ENCODE measurements around the gene DNAJC8. TPM values are rescaled to one million over a fixed set of nuclear protein-coding genes. Genes with fewer than 3 reads are reported as not detected.

Gene DNAJC8
- total RNA-seq, 1 donor = 60.1 TPM

DNA sequence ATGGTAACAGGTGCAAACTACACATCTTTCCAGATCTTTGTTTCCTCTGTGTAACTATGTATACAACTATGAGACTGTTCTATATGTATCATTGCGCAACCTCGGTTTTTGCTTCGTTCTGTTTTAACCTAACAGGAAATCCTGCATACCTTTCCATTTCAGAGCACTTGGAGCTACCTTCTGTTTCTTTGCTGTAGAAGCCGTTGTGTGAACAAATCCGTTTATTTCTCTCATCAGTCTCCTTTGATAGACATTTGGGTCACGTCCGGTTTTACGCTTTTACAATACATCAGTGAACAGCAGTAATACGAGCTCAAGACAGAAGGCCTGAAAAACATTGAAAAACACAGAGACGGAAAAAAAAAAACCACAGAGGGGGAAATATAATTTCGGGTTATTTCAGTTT is 13.6 kb upstream of the DNAJC8 start:
- DNase-seq (ENCODE audit: insufficient read length, low spot score, missing footprints) = no peak
- H3K27me3 ChIP-seq (ENCODE audit: insufficient read depth, low read length) = no peaks in the 10 kb centered on the region

DNA sequence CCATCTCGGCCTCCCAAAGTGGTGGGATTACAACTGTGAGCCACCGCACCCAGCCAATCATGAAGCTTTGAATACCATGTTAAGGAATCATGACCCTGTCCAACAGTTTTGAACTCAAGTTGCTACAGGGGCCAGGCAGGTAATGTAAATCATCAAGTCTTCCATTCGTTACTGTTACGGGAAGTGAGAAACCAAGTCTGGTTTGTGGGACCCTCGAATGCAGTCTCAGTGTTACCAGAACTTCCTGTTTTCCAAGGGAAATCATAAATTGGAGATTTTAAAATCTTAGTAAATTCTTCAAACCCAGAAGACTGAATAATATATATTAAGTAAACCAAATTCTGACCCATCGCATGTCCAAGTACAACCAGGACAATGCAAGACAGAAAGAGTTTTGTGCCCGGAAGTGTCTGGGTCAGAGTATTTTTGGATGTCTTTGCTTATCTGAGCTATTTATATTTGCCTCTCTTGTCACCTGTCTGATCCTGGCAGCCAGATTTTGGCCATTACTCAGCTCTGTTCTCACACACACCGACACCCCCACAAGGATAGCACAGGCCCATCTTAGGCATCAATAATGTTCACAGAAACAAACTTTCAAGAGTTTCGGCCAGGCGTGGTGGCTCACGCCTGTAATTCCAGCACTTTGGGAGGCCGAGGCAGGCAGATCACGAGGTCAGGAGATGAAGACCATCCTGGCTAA is 11.9 kb upstream of the DNAJC8 start:
- H3K79me2 ChIP-seq (ENCODE audit: insufficient read depth, low read length) = no peaks in the 10 kb centered on the region
- H3K4me2 ChIP-seq (ENCODE audit: insufficient read depth, low read length) = no peak overlapping the region
- no peaks in the 10 kb centered on the region for H3K9me3 ChIP-seq (ENCODE audit: low read depth, low read length)
- DNase-seq (ENCODE audit: insufficient read length, low spot score, missing footprints) = no peak
- no peak overlapping the region for H3K4me3 ChIP-seq (ENCODE audit: insufficient read depth, low read length)
- no peak overlapping the region for H3K27ac ChIP-seq (ENCODE audit: low read depth, low read length)
- H3K27me3 ChIP-seq (ENCODE audit: insufficient read depth, low read length) = no peaks in the 10 kb centered on the region
- H3K36me3 ChIP-seq (ENCODE audit: insufficient read depth, low read length) = no peaks in the 10 kb centered on the region
- TF ChIP-seq, protein P1, sequence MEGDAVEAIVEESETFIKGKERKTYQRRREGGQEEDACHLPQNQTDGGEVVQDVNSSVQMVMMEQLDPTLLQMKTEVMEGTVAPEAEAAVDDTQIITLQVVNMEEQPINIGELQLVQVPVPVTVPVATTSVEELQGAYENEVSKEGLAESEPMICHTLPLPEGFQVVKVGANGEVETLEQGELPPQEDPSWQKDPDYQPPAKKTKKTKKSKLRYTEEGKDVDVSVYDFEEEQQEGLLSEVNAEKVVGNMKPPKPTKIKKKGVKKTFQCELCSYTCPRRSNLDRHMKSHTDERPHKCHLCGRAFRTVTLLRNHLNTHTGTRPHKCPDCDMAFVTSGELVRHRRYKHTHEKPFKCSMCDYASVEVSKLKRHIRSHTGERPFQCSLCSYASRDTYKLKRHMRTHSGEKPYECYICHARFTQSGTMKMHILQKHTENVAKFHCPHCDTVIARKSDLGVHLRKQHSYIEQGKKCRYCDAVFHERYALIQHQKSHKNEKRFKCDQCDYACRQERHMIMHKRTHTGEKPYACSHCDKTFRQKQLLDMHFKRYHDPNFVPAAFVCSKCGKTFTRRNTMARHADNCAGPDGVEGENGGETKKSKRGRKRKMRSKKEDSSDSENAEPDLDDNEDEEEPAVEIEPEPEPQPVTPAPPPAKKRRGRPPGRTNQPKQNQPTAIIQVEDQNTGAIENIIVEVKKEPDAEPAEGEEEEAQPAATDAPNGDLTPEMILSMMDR (IDR thresholded peaks at IDR 0.05; ENCODE audit: extremely low read depth, low read depth, low read length) = no peak
- peaks cover 33% of the 10 kb centered on the region for H3K4me1 ChIP-seq (ENCODE audit: insufficient read depth, low read length)
- H4K20me1 ChIP-seq (ENCODE audit: insufficient read depth, low read length) = no peaks in the 10 kb centered on the region
- H2AFZ ChIP-seq (ENCODE audit: low read length) = no peak overlapping the region

More for the DNA sequence above, 13.6 kb upstream of the DNAJC8 start:
- peak overlapping the region; percentile 78 for H3K4me3 ChIP-seq (ENCODE audit: insufficient read depth, low read length)
- no peaks in the 10 kb centered on the region for H3K9me3 ChIP-seq (ENCODE audit: low read depth, low read length)
- peak overlapping the region; percentile 91 for H2AFZ ChIP-seq (ENCODE audit: low read length)
- no peaks in the 10 kb centered on the region for H3K79me2 ChIP-seq (ENCODE audit: insufficient read depth, low read length)
- TF ChIP-seq, protein P1 (IDR thresholded peaks at IDR 0.05; ENCODE audit: extremely low read depth, low read depth, low read length) = no peak
- H3K36me3 ChIP-seq (ENCODE audit: insufficient read depth, low read length) = no peaks in the 10 kb centered on the region
- no peaks in the 10 kb centered on the region for H4K20me1 ChIP-seq (ENCODE audit: insufficient read depth, low read length)
- H3K4me1 ChIP-seq (ENCODE audit: insufficient read depth, low read length) = peaks cover 40% of the 10 kb centered on the region
- peak overlapping the region; percentile 78 for H3K27ac ChIP-seq (ENCODE audit: low read depth, low read length)
- H3K4me2 ChIP-seq (ENCODE audit: insufficient read depth, low read length) = peak overlapping the region; percentile 96

DNA sequence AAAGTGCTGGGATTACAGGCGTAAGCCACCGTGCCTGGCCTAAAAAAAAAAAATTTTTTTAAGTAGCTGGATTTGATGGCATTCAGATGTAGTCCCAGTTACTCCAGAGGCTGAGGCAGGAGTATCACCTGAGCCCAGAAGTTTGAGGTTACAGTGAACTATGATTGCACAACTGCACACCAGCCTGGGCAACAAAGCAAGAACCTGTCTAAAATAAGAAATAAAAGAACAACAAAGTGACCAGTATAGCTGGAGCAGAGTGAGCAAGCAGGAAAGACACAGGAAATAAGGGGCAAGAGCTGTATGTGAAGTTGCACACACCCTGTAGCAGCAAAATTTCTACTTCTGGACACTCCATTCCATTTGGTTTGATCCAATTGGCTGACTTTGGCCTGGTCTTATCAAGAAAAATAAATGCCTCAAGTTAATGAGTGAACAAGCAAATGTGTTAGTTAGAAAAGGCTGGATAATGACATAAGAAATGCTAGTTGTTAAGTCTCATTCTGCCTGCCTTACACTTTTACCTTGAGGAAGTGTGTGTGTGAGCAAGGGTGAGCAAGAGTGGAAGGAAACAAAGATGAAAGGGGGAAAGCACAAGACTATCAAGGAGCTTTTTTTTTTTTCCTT is 11.0 kb upstream of the DNAJC8 start:
- Histone ChIP-seq H3K36me3 (ENCODE audit: insufficient read depth, low read length) (no peaks in the 10 kb centered on the region), H3K4me3 (ENCODE audit: insufficient read depth, low read length) (no peak overlapping the region), H3K27ac (ENCODE audit: low read depth, low read length) (no peak overlapping the region), H3K27me3 (ENCODE audit: insufficient read depth, low read length) (no peaks in the 10 kb centered on the region), H4K20me1 (ENCODE audit: insufficient read depth, low read length) (no peaks in the 10 kb centered on the region), H3K9me3 (ENCODE audit: low read depth, low read length) (no peaks in the 10 kb centered on the region), H2AFZ (ENCODE audit: low read length) (no peak overlapping the region), H3K4me2 (ENCODE audit: insufficient read depth, low read length) (no peak overlapping the region), H3K79me2 (ENCODE audit: insufficient read depth, low read length) (no peaks in the 10 kb centered on the region), H3K4me1 (ENCODE audit: insufficient read depth, low read length) (peaks cover 24% of the 10 kb centered on the region)
- TF ChIP-seq, protein P1 (IDR thresholded peaks at IDR 0.05; ENCODE audit: extremely low read depth, low read depth, low read length) = no peak
- no peak for DNase-seq (ENCODE audit: insufficient read length, low spot score, missing footprints)

DNA sequence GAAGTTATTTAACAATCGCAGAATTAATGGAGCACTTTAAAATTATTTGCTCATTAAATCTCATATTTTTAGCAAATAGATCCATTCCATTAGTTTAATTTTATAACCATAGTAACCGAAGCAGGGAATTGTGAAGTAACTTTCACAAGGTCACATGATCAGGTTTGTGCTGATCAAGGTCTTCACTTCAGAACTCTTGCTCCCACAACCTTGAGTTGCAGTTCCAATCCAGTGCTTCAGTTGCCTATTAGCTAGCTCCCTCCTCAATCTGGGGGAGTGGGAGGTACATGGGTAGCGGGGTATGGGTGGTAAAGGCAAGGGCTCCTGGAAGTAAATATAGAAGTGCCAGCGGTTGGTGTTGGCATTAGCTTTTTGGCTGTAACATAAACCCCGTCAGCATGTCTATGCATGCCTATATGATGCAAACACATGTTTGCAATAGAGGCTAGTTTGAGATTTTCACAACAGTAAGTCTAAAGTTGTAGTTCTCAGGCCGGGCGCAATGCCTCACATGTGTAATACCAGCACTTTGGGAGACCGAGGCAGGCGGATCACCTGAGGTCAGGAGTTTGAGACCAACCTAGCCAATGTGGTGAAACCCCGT is 8.9 kb upstream of the DNAJC8 start:
- Histone ChIP-seq H2AFZ (ENCODE audit: low read length) (no peak overlapping the region), H3K27ac (ENCODE audit: low read depth, low read length) (no peak overlapping the region), H3K79me2 (ENCODE audit: insufficient read depth, low read length) (peaks cover 13% of the 10 kb centered on the region), H3K4me3 (ENCODE audit: insufficient read depth, low read length) (no peak overlapping the region), H3K9me3 (ENCODE audit: low read depth, low read length) (no peaks in the 10 kb centered on the region), H3K36me3 (ENCODE audit: insufficient read depth, low read length) (peaks cover 11% of the 10 kb centered on the region), H4K20me1 (ENCODE audit: insufficient read depth, low read length) (peaks cover 4% of the 10 kb centered on the region), H3K27me3 (ENCODE audit: insufficient read depth, low read length) (no peaks in the 10 kb centered on the region), H3K4me2 (ENCODE audit: insufficient read depth, low read length) (no peak overlapping the region), H3K4me1 (ENCODE audit: insufficient read depth, low read length) (peaks cover 18% of the 10 kb centered on the region)
- TF ChIP-seq, protein P1 (IDR thresholded peaks at IDR 0.05; ENCODE audit: extremely low read depth, low read depth, low read length) = no peak
- peak; percentile 57 for DNase-seq (ENCODE audit: insufficient read length, low spot score, missing footprints)
